NCI-H2227 (cell line): ENCODE data around the gene DGKK.
"Not testable (repeated sequence)": the region's sequence is repeated elsewhere in the genome, so short reads cannot be mapped to it uniquely, and the experiment has no call there.

ENCODE experiments used
- DNase-seq: peaks from one replicate; lab custom pipeline; 2025; ENCODE audit not compliant: unreplicated experiment; lab: John Stamatoyannopoulos, UW

DGKK gene

DNA sequence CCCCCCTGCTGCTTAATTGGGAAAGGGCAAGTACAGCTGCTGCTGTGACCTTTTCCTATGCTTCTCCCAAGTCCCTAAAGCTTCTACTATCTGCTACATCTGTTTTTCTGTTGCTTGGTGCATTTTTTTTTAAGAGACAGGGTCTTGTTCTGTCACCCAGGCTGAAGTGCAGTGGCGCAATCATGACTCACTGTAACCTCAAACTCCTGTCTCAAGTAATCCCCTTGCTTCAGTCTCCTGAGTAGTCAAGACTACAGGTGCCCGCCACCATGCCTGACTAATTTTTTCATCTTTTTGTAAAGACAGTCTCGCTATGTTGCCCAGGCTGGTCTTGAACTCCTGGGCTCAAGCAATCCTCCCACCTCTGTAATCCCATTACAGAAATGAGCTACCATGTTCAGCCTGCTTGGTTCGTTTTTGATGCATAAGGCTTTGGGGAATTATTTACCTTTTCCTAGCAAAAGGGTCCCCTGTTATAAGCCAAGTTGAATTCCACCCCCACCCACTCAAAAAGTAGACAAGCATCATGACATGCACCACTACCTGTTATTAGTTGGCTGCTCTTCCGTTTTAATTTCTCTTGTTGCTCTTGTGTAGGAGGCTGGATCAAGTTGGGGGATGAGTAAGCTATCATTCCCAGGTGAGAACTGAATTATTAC, 39.6 kb downstream of the DGKK start:
- no peak for DNase-seq

DNA sequence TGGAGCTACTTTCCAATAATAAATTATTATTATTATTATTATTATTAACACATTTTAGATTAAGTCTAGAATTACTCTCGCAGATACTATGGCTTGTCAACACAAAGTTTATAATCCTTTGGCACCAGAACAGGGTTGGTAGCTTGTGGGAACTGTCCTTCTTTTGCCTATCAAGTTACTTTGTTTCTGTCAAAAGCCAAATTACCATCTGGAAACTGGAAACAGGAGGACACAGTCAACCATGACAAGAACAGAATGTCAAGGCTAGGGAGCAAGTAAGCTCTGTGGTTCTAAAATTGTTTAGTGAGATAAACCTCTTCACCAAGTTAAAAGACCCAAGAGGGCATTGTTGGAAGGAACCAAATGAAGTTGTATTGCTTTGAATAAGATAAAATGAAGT, 42.5 kb downstream of the DGKK start:
- no peak for DNase-seq

DNA sequence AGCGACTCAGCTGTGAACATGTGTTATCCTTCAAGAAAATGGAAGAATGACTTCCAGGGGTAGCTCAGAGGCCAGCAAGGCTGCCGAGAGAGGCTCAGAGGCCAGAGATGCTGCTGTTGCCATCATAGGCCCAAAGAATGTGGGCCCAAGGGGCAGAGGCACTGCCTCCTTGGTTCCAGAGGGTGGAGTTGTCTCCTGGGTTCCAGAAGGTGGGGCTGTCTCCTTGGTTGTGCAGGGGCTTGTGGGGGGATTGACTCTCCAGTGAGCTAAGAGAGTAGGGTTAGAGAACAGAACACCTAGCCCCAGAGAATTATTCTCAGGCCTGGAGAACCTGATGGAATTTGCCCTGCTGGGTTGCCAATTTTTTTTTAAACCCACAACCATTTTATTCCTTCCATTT, 62.6 kb downstream of the DGKK start:
- no peak for DNase-seq

- DNase-seq, result no peak
Observed at GRCh38 chrX:50403903-50404302, 66.7 kb downstream of the DGKK start.

GRCh38 chrX:50402886-50403285, 67.7 kb downstream of the DGKK start:
- DNase-seq, result no peak

- no peak for DNase-seq
Observed at GRCh38 chrX:50393902-50394301, 76.7 kb downstream of the DGKK start.

- DNase-seq, result no peak
Observed at GRCh38 chrX:50386520-50386919, 84.1 kb downstream of the DGKK start.

- DNase-seq, result no peak
Observed at GRCh38 chrX:50381729-50382415, 88.8 kb downstream of the DGKK start.

DNA sequence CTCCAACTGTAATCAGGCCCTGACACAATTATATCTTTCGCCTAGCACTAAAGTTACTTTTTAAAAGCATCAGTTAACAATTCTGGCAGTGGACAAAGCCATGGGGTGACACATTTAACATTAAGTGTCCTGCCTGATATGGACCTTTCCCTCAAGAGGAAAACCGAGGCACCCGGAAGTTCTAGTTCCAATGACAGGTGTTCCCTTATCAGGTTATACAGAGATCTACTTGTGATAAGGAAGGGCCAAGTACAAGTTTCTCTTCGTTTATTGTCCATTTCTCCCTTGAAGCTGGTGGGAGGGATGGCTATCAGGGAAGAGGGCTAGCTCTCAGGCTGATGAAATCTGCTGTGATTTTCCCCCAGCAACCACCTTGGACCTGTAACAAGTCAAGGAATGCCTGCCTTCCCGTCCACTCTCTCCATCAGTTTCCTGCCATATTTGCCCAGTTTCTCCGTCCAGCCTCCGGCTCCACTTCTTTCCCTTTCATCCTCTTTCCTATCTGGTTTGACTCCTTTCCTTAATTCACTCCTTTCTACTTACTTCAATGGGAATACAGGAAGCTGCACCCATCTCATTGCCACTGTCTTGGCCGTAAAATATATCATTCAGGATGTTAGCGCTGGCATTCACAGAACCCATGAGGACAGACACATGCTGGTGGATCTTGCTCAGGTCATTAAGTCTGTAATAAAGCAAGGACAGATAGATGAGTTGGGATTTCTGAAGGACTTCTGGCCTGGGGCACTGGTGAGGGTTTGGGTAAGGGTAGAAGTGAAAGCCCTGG, 95.0 kb downstream of the DGKK start:
- DNase-seq, result no peak

DNA sequence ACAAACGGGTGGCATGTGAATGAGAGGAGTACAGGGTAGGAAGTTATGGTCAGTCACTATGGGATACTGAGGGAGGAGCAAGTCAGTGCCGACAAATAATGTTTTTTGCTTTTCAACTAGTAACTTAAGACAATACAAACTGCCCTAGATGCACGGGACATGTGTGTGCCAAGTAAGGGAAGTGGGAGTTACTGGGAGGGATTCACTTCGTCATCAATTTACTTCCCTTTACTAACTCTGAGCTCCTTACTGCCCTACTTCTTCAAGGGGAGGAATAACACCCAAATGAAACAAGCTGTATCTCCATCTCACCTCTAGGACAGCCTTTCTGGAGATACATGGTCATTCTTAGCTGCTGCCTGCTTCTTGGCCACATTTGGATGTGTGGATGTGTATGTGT, 97.7 kb downstream of the DGKK start:
- DNase-seq, result no peak

- no peak for DNase-seq
Observed at GRCh38 chrX:50343917-50344316, 126.7 kb downstream of the DGKK start.

GRCh38 chrX:50333308-50333707, 137.3 kb downstream of the DGKK start:
- no peak for DNase-seq

DNA sequence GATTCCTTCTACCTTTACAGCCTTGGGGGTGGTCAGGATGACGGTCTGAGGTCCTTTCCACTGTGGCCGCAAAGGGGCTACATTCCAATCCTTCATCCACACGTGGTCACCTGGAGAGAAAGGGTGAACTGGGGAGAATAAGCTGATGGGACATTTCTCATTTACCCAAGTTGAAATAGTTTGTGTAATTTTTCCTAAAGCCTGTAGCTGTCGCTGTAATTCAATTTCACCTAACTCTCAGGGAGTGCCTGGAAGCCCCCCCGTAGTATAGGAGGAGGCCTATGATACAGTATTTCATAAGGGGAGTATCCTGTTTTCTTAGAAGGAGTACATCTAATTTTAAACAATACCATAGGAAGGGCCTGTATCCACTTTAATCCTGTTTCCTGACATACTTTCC, 138.0 kb downstream of the DGKK start:
- not testable (repeated sequence) for DNase-seq

GRCh38 chrX:50327235-50327634, 143.4 kb downstream of the DGKK start:
- DNase-seq, result no peak
